ENCODE measurements around the gene UBAC1.
"Not testable (repeated sequence)": the region's sequence is repeated elsewhere in the genome, so short reads cannot be mapped to it uniquely, and the experiment has no call there.

The UBAC1 gene

GRCh38 chr9:135971892-135972291 is 10.7 kb upstream of the UBAC1 start:
- TF ChIP-seq MAX (IDR thresholded peaks at IDR 0.05; ENCODE audit: low read depth, low read length): peak; percentile 39; the same call in 1 of the 2 replicates
- TF ChIP-seq POLR2A (IDR thresholded peaks at IDR 0.05; ENCODE audit: extremely low read depth, insufficient read length): no peak
- DNase-seq (ENCODE audit: low read depth): peak; percentile 43
- no peak overlapping the region for H3K4me3 ChIP-seq (ENCODE audit: low read depth, low read length)

- H3K4me3 ChIP-seq (ENCODE audit: low read depth, low read length): no peak overlapping the region
- no peak for DNase-seq (ENCODE audit: low read depth)
- no peak for TF ChIP-seq POLR2A (IDR thresholded peaks at IDR 0.05; ENCODE audit: extremely low read depth, insufficient read length)
- no peak for TF ChIP-seq MYC (IDR thresholded peaks at IDR 0.05; ENCODE audit: low read depth, low read length)
- TF ChIP-seq CTCF (IDR thresholded peaks at IDR 0.05; ENCODE audit: low read depth, low read length): no peak
- no peak for TF ChIP-seq MAX (IDR thresholded peaks at IDR 0.05; ENCODE audit: low read depth, low read length)
Measured at GRCh38 chr9:135971111-135971766, 10.1 kb upstream of the UBAC1 start.

GRCh38 chr9:135970128-135970815 is 9.1 kb upstream of the UBAC1 start:
- DNase-seq (ENCODE audit: low read depth): no peak
- H3K4me3 ChIP-seq (ENCODE audit: low read depth, low read length): no peak overlapping the region
- no peak for TF ChIP-seq CTCF (IDR thresholded peaks at IDR 0.05; ENCODE audit: low read depth, low read length)
- no peak for TF ChIP-seq POLR2A (IDR thresholded peaks at IDR 0.05; ENCODE audit: extremely low read depth, insufficient read length)
- no peak for TF ChIP-seq MYC (IDR thresholded peaks at IDR 0.05; ENCODE audit: low read depth, low read length)

GRCh38 chr9:135969064-135969683 is 8.0 kb upstream of the UBAC1 start:
- TF ChIP-seq MAX (IDR thresholded peaks at IDR 0.05; ENCODE audit: low read depth, low read length) (no peak), MYC (IDR thresholded peaks at IDR 0.05; ENCODE audit: low read depth, low read length) (no peak), POLR2A (IDR thresholded peaks at IDR 0.05; ENCODE audit: extremely low read depth, insufficient read length) (no peak), CTCF (IDR thresholded peaks at IDR 0.05; ENCODE audit: low read depth, low read length) (no peak)
- DNase-seq (ENCODE audit: low read depth): no peak
- H3K4me3 ChIP-seq (ENCODE audit: low read depth, low read length): no peak overlapping the region

- TF ChIP-seq MAX (IDR thresholded peaks at IDR 0.05; ENCODE audit: low read depth, low read length): no peak
- TF ChIP-seq MYC (IDR thresholded peaks at IDR 0.05; ENCODE audit: low read depth, low read length): no peak
- no peak for TF ChIP-seq CTCF (IDR thresholded peaks at IDR 0.05; ENCODE audit: low read depth, low read length)
- no peak for TF ChIP-seq POLR2A (IDR thresholded peaks at IDR 0.05; ENCODE audit: extremely low read depth, insufficient read length)
- no peak overlapping the region for H3K4me3 ChIP-seq (ENCODE audit: low read depth, low read length)
- DNase-seq (ENCODE audit: low read depth): no peak
Measured at GRCh38 chr9:135968601-135969000, 7.4 kb upstream of the UBAC1 start.

GRCh38 chr9:135968083-135968476 is 6.9 kb upstream of the UBAC1 start:
- TF ChIP-seq MAX (IDR thresholded peaks at IDR 0.05; ENCODE audit: low read depth, low read length) (no peak), CTCF (IDR thresholded peaks at IDR 0.05; ENCODE audit: low read depth, low read length) (no peak), POLR2A (IDR thresholded peaks at IDR 0.05; ENCODE audit: extremely low read depth, insufficient read length) (no peak), MYC (IDR thresholded peaks at IDR 0.05; ENCODE audit: low read depth, low read length) (no peak)
- H3K4me3 ChIP-seq (ENCODE audit: low read depth, low read length): no peak overlapping the region
- peak; percentile 39 for DNase-seq (ENCODE audit: low read depth)

GRCh38 chr9:135966916-135967260 is 5.7 kb upstream of the UBAC1 start:
- DNase-seq (ENCODE audit: low read depth); H3K4me3 ChIP-seq (ENCODE audit: low read depth, low read length): not testable (repeated sequence)
